Amygdala (tissue), 56 donors: ENCODE data around the gene USP48.
"Not testable (repeated sequence)": the region's sequence is repeated elsewhere in the genome, so short reads cannot be mapped to it uniquely, and the experiment has no call there.

Source experiments
- DNase-seq, 56 donors: peaks; one replicate each; lab custom pipeline; 2025; lab: John Stamatoyannopoulos, UW

The USP48 gene

DNA sequence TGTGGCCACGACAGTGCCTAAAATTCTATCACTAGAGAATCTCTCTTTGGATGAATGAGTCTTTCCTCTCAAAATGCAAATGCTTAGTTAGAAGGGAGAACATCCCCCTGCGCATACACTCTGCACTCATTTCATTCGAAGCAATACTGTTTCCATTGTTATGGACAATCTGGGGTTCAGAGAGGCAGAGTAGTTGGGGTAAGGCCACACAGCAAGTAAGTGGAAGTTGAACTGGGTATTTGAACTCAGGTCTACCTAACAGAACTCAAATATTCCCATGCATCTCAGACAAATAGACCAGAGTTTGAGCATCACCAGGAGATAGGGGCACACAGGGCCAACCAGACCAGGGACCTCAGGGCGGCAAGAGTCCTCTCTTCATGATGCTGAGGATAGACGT lies 139.3 kb downstream of the USP48 start:
- no peak for DNase-seq

GRCh38 chr1:21641967-21642739 lies 140.8 kb downstream of the USP48 start:
- peak in 1 of 56 donors; percentile 24 for DNase-seq

- no peak for DNase-seq
Measured at GRCh38 chr1:21641537-21641936, 141.4 kb downstream of the USP48 start.

DNA sequence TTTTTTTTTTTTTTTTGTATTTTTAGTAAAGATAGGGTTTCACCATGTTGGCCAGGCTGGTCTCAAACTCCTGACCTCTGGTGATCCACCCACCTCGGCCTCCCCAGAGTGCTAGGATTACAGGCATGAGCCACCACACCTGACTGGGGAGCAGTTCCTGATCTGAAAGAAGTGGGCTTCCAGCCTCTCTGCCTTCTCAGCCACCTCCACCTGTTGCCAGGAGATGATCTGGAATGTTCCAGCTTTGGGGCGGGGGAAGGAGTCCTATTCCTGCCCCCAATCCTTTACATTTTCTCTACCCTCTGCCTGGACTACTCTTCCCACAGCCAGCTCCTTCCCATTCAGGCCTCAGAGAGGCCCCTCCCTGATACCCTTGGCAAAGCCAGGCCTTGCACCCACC lies 141.9 kb downstream of the USP48 start:
- DNase-seq, result no peak

GRCh38 chr1:21640653-21641052 lies 142.3 kb downstream of the USP48 start:
- no peak for DNase-seq

DNA sequence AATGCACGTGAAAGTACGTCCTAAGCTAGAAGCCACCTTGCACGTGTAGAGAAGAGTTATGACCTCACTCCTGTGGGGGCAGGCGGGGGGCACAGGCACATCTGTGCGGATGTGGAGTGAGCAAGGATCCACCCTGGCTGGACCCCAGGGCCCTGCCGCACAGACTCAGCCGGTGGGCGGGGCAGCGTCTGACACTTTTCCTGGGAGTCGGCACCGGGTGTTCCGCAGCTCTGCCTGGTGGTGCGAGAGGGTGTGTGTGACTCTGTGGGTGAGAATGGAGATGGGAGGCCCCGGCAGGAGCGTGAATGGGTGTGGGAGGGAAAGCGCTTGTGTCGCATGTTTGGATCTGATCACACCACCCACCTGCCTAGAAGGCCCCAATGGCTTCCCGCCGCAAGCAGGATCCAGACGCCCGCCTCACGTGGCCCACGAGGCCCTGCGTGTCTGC lies 143.3 kb downstream of the USP48 start:
- peak in 38 of 56 donors; percentile 13 to 88 (median 51) for DNase-seq

DNA sequence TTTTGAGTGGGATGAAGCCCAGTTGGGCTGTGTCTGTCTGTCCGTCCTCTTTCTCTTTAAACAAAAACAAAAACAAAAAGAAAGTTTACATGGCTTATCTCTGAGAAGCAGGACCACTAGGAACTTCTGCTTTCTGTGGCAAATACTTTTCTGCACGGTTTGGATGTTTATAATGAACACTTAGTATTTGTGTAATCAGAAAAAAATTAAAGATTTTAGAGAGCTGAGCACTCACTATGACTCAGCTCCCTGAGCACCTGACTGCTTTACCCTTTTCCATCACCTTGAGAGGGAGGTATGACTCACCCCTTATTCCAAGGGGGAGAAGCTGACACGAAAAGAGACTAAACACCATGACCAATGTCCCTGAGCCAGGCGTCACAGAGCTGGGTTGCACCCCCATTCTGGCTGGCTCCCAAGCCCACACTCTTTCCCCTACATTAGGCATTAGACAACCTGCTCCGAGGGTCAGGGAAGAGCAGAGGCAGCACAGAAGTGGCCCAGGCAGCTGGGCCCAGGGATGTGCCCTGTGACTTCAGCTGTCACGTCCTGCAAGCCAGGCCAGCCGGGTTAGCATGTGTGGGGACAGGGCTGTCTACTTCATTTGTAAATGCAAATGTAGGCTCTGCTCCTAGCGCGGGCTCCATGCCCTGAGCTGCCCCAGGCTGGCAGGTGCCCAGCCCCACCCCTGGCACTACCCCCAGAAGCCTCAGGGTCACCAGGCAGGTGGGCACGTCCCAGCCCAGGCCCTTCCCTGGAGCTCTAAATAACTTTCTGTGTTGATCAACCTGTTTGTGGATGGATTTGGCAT lies 144.2 kb downstream of the USP48 start:
- peak in 9 of 56 donors; percentile 14 to 64 (median 37) for DNase-seq

- DNase-seq, result no peak
Measured at GRCh38 chr1:21637514-21637913, 145.4 kb downstream of the USP48 start.

DNA sequence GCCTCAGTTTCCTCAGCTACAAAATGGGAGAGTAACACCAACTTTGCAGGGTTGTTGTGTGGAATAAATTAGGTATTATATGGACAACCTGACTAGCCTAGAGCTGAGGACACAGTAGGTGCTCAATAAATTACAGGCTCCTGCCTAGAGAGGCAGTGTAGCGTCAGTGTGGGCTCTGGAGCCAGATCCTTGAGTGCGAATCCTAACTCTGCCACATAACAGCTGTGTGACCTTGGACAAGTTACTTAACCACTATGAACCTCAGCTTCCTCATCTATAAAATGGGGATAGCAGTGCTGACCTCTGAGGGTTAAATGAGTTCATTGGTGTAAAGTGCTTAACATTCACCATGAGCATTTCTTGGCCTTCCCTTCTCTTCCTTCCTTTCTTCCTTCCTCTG lies 146.9 kb downstream of the USP48 start:
- DNase-seq, result no peak

DNA sequence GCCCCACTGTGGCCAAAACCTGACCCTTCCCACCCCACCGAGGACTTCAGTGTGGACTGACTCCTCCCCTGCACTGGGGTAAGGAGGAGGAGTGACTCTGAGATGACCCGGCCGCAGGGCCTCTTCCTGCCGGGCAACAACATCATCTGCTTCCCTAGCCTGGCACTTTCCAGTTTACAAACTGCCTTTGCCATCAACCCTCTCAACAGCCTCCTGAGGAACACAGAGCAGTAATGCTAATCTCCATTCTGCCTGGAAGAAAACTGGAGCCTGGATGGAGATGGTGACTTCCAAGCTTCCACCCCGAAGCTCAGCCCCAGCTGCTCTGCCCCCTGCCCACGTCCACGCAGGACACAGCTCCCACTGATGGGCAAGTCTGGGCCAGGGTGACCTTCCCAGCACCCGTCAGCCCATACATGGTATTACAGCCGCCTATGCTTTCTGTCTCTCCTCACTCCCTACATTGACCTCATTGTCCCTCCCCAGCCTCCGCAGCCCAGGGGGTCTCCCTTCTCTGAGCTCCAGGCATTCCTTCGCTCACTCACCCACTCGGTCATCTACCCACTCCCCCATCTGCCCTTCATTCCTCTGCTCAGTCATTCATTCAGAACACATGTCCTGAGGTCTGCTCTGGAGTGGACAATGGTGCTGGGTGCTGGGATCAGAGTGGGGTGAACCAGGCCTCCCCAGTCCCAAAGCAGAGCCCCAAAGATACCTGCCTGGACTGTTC lies 148.0 kb downstream of the USP48 start:
- DNase-seq, result no peak

DNA sequence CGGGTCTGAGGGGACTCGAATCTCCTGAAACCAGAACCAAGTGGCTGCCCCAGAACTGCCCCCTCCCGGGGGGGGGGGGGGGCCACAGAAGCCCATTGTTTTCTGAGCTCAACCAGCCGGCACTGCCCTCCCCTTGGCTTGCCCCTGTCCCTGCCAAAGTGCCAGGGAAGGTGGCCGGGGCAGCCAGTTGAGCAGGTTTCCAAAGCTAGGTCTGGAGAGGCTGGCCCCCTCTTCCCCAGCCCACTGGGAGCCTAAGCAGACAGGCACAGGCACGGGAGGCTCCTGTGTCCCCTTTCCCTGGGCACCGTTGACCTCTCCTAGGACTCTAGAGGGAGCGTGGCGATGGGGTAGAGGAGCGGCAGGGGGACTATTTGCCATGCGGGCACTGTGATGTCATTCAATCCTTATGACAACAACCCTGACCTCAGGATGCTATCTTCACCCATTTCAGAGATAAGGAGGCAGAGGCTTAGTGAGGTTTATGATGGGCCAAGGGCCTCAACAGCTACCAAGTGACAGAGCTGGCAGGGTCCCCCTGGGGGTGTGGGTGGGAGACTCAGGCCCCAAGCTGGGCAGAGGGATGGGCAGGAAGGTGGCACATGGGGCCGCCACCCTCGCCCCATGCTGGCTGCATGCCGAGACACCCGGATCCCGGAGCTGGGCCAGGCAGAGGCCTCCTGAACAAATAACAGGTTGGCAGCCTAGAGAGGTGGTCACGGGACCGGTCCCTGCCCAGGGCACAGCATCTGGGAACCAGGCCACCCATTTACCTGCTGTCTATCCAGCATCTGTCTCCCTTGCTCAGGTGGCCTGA lies 148.8 kb downstream of the USP48 start:
- peak in 1 of 56 donors; percentile 35 for DNase-seq

DNA sequence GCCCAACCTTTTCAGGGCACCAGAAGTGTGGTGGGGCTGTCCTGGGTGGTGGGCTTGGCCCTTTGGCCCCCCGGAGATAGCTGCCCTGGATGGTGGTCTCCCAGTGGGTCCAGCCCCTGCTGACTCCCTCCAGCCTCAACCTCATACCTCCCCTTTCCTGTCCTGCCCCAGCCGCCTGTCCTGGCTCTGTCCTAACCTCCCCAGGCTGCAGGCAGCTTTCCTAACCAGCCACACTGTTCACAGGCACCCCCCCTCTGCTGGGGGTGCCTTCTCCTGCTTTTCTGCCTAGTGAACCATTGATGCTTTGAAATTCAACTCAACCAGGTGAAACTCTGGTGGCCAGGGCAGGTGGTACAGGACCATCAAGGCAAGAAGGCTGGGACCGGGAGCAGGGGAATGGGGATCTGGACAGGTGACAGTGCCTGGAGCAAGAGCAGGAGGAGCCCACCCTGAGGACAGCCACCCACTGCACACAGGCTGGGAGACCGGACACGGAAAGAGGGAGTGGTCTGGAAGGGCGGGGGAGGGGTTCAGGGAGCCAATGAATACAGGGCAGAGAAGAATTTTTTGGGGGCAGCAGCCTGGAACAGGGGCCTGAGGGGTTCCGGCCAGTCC lies 149.7 kb downstream of the USP48 start:
- DNase-seq, result no peak

DNA sequence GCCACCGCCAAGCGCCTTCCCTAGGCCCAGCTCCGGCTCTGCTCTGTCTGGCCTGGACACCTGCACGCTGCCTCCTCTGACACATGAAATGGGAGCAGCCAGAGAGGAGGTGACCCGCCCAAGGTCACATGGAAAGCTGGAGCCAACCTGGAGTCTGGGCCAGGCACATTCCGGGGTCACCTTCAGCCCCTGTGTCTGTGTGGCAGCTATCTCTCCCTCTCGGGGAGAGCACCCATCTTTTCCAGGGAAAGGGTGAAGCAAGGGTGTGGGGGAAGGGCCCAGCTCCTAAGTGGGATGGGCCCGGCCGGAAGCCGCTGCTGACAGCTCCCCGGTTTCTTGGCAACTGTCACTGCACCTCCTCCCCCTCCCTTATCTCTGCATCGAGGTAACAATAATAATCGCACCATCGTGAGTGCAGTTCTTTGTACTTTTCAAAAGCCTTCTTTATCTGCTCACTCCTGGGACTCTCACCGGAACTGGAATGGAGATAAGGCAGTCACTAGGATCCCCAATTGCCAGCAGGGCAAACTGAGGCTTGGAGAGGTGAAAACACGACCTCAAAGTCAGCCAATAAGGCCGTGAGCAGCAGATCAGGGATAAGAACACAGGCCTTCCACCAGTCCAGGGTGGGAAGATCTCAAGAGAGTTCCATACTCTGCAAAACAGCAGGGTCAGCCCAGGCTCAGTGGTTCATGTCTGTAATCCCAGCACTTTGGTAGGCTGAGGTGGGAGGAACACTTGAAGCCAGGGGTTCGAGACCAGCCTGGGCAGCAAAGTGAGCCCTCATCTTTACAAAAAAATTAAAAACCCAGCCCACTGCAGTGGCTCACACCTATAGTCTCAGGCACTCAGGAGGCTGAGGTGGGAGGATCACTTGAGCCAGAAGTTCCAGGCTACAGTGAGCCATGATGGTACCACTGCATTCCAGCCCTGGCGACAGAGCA lies 150.7 kb downstream of the USP48 start:
- peak in 9 of 56 donors; percentile 18 to 51 (median 27) for DNase-seq

DNA sequence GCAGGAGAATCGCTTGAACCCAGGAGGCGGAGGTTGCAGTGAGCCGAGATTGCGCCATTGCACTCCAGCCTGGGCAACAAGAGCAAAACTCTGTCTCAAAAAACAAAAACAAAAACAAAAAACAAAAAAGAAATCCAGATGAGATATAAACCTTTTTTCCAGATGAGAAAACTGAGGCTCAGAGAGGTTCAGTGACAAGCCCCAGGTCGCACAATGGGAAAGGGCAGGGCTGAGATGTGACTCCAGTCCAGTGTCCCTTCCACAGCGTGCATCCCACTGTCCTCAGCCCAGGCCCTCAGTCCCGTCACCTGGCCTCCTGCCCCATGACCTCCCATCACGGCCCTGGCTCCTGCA lies 151.4 kb downstream of the USP48 start:
- DNase-seq, result not testable (repeated sequence)

DNA sequence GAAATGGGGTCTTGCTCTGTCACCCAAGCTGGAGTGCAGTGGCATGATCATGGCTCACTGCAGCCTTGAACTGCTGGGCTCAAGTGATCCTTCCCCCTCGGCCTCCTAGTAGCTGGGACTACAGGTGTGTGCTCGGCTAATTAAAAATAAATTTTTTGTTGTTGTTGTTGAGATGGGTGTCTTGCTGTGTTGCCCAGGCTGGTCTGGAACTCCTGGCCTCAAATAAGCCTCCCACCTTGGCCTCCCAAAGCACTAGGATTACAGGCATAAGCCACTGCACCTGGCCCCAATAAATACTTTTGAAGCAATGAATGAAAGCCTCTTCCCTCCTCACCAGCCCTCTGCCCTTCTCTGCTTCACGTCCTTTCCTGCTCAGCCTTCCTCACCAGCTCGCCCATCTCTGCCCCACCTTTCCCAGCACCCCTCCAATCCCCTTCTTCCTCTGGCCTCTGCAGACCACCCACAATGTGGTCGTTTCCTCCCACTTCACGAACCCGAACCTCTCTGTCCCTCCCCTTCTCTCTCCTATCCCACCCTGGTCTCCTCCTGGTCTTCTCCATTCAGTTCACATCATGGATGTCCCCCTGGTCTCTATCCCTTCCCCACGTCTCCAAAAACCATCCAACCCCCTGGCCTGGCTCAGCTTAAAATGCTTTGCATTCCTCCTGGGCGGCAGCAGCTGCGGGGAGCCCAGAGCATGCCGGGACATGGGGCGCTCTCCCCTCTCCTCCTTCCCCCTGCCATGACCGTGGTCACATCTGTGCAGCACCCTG lies 152.2 kb downstream of the USP48 start:
- peak in 5 of 56 donors; percentile 8 to 36 (median 12) for DNase-seq

- no peak for DNase-seq
Measured at GRCh38 chr1:21629971-21630370, 153.0 kb downstream of the USP48 start.

GRCh38 chr1:21628798-21629393 lies 154.1 kb downstream of the USP48 start:
- DNase-seq, result no peak
